GM21786 (cell line): ENCODE data around the gene CES3.

Experiments used
- ATAC-seq: cut with Tn5 transposase; IDR thresholded peaks from one replicate; pipeline ENCODE4 v1.9.1; 2021; ENCODE audit not compliant: unreplicated experiment

The CES3 gene

DNA sequence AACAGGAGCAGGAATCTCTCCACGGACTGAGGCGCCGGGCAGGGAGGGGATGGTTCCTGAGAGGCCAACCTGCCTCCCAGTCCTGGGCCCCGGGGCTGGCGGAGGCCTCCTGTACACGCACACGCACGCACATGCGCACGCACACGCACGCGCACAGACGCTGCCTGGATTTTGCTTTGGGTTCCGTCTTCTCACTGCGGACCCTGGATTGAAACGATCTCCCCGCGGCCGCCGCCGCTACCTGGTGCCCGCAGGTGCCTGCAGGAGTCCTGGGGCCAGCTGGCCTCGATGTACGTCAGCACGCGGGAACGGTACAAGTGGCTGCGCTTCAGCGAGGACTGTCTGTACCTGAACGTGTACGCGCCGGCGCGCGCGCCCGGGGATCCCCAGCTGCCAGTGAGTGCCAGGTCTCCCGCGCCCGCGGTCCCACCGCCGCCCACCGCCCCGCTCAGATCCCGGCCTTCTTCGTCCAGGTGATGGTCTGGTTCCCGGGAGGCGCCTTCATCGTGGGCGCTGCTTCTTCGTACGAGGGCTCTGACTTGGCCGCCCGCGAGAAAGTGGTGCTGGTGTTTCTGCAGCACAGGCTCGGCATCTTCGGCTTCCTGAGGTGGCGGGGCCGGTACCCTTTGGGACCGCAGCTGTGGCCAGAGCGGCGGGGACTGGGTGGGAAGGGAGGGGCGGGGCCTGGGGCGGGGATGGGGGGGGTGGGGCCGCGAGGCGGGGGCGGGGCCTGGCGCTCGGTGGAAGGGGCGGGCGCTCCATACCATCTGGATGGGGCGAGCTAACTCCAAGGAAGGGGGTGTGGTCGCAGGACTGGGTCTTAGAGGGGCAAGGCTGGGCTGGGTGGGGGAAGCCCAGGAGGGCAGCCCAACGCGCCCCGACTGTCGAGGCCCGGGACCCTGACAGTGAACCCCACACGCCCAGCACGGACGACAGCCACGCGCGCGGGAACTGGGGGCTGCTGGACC lies 39.6 kb downstream of the CES3 start:
- no peak for ATAC-seq

GRCh38 chr16:67001726-67002125 lies 40.7 kb downstream of the CES3 start:
- no peak for ATAC-seq

- ATAC-seq, result no peak
These were observed 46.0 kb downstream of the CES3 start for GRCh38 chr16:67006930-67007658.

DNA sequence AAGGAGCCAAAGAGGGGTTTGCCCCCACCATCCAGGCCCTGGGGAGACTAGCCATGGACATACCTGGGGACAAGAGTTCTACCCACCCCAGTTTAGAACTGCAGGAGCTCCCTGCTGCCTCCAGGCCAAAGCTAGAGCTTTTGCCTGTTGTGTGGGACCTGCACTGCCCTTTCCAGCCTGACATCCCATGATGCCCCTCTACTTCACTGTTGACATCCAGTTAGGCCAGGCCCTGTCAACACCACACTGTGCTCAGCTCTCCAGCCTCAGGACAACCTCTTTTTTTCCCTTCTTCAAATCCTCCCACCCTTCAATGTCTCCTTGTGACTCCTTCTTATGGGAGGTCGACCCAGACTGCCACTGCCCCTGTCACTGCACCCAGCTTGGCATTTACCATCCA lies 48.1 kb downstream of the CES3 start:
- no peak for ATAC-seq

DNA sequence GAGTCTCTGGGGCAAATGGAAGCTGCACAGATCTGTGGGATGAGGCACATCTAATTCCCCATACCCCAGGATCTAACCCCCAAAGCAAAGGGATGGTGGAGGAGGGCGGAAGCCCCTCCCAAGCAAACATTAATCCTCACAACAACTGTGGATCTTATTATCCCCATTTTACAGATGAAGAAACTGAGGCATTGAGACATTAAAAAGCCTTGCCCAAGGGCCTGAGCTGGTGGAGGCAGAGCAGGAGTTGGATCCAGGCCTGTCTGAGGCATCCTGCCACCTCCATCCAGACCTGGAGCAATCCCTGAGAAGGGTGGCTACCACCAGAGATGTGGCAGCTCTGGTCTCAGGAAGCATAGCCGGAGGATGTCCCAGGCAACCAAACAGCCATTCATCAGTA lies 50.2 kb downstream of the CES3 start:
- no peak for ATAC-seq

DNA sequence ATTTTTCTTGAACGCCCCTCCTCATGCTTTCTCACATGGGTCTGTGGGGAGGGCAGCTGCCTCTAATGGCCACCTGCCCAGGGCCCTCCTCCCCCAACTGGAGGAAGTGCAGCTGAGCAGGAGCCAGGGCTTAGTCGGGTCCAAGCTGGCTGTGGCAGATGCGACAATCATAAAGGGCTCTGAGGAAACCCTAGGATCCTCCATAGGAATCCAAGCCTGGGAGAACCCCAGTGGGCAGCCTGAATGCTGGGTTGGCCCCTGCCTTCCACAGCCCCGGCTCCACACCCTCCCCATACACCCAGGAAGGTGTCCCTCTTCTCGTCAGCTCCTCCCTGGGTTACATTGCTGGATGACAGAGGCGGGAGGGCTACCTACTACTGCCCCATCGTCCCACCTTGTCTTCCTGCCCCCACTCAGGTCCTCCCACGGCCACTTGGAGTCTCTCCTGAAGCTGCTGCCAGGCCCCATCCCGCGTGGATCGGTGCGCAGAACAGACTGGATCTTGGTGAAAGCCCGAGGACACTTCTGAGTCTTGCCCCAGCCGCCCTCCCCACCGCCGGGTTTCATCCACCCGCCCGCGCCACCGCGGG lies 52.3 kb downstream of the CES3 start:
- ATAC-seq, result no peak

GRCh38 chr16:67013823-67014633 lies 53.0 kb downstream of the CES3 start:
- ATAC-seq, result no peak

DNA sequence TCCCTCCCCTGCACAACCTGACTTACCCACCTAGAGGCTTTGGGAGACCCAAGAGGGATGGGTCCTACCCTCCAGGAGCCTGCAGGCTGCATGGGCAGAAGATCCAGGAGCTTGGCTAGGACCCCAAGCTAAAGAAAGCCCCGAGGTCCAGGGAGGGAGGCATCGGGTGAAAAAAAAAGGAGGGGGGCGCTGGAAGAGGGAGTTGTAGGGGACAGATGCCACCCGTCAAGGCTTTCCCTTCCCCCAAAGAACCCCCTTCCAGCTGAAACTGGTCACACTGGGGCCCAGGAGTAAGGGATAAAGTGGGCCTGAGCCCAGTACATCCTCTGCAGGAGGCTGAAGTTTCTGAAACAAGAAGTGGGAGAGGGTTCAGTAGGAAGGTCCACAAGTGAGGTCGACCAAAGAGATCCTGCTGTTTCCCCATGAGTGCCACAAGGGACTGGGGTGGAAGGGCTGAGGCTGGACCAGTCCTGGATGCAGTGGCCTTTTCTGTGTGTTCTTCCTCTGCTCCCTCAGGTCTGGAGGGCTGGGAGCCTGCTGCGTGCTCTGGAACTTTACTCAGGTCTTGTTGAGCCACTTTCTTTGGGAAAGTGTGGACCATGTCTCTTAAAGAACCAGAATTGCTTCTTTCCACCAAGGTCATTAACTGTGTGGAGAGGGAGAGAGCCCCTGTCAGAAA lies 53.7 kb downstream of the CES3 start:
- ATAC-seq, result no peak

GRCh38 chr16:67015313-67015731 lies 54.3 kb downstream of the CES3 start:
- no peak for ATAC-seq

- ATAC-seq, result no peak
These were observed 55.1 kb downstream of the CES3 start for GRCh38 chr16:67016143-67016542.

DNA sequence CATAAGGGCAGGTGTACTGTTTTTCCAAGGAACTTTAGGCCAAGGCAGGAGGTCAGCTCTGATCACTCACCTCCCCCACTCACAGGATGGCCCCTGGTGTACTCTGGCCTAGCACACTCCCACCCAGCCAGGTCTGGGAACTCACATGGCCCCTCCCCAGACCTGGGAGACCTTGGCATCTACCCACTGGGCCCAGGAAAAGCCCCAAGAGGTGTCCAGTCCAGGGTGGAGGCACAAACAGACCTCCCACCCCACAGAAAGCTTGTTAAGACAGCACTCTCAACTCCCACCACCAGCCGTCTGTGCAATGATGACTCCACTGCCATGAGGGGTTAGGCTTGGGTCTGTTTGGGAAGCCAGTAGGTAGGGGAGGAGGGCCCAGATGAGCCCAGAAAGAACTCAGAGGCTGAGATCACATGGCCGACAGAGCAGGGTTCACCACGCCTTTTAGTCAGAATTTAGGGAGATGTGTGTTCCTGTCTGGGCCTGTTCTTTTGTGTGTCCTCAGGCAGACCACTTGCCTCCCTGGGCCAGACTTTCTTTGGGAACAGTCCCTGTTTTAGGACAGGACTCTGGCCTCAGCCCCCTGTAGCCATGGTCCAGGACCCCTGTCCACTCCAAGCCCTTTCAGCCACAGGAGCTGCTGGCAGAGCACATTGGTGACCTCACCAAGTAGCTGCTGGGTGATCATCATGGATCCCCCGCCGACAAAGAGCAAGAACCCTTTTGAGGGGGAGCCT lies 55.8 kb downstream of the CES3 start:
- no peak for ATAC-seq

GRCh38 chr16:67017421-67017750 lies 56.3 kb downstream of the CES3 start:
- ATAC-seq, result no peak

DNA sequence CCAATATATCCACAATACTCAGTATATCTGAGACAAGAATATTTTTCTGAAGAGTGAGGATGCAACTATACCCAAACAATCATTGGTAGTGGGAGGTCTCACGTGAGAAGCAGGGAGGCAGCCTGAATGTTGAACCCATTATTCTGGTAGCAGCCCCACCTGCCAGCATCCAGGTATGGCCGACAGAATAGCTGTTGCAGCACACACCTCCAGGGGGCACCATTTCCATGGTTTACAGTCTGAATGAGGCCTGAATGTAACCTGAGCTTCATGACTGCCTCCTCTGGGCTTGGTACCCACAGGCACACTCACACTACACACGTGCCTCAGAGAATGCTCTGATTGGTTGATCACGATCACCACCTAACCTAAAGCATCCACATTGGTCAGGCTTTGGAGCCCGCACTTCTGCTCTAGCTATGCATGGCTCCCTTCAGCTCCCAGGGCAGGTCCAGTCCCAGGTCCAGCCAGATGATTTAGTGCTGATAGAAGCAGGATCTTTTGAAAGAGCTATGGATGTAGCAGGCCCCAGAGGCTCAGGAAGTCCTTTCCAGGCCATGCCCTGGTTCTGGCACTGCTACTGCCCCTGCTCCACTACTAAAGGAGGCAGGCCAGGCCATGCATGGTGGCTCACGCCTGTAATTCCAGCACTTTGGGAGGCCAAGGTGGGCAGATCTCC lies 56.9 kb downstream of the CES3 start:
- peak; percentile 81 for ATAC-seq

- ATAC-seq, result no peak
These were observed 58.1 kb downstream of the CES3 start for GRCh38 chr16:67019171-67019570.

GRCh38 chr16:67021321-67021720 lies 60.3 kb downstream of the CES3 start:
- no peak for ATAC-seq

DNA sequence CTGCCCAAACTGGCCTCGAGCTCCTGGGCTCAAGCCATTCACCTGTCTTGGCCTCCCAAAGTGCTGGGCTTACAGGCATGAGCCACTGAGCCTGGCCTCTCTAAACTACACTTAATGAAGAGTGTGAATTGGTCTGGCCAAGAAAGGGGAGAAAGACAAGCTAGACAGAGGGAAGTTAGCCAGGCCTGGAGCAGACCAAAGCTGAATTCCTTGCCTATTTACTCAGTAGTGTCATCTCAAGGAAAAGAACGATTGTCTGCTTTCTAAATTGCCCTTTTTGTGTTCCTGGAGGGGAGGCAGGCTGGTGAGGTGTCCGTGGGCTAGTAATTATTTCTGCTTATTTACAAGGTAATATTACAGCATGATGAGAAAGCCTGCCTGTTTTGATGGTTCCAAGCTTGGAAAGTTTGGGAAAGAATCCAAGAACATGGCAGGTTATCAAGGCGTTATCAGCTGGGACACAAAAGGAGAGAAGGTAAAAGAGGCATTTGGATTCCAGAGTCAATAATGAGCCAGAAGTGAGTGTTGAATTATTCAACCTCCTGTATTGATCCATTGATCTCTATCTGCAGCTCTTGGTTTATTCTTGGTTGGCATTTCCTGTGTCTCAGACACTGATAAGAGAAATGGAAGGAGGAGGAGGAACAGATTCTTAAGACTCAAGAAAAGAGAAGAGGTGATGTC lies 61.6 kb downstream of the CES3 start:
- ATAC-seq, result no peak

- no peak for ATAC-seq
These were observed 62.6 kb downstream of the CES3 start for GRCh38 chr16:67023689-67024088.
